Vagina (tissue), 2 donors: ENCODE measurements around the gene LSP1.

ENCODE experiments used
- CTCF ChIP-seq, 3 experiments: fragments of 450-650 bp in 2 of 3; fragments of 200-600 bp in 1 of 3; sonication (generic) in 1 of 3; IDR thresholded peaks; one replicate each; pipeline ENCODE4 v1.5.1; 2017 to 2019; ENCODE audit warnings: antibody characterized with exemption in 3 of 3, mild to moderate bottlenecking in 2 of 3, moderate library complexity in 2 of 3
- POLR2A ChIP-seq, 2 donors: fragments of 450-650 bp; IDR thresholded peaks; one replicate each; pipeline ENCODE4 v1.6.1; 2017; ENCODE audit warnings: antibody characterized with exemption in 2 of 2, mild to moderate bottlenecking in 2 of 2, moderate library complexity in 2 of 2
- POLR2AphosphoS5 ChIP-seq, 2 donors: sonication (generic); formaldehyde crosslinking; IDR thresholded peaks; one replicate each; pipeline ENCODE4 v1.9.0; 2017; ENCODE audit warnings: antibody characterized with exemption in 2 of 2, mild to moderate bottlenecking in 2 of 2, low read depth in 1 of 2; ENCODE audit not compliant: insufficient read depth in 1 of 2

- TF ChIP-seq CTCF (IDR thresholded peaks at IDR 0.05) (no peak), POLR2A (IDR thresholded peaks at IDR 0.05) (no peak), POLR2AphosphoS5 (IDR thresholded peaks at IDR 0.05; ENCODE audit: insufficient read depth in 1 of 2, low read depth in 1 of 2) (no peak)
Measured at GRCh38 chr11:1858576-1858975, 5.7 kb downstream of the LSP1 start.
